ENCODE measurements around the gene NDUFS2.
A peak's percentile ranks its signal among the peaks of the same experiment; 100 is the strongest.
"Not testable (repeated sequence)": the region's sequence is repeated elsewhere in the genome, so short reads cannot be mapped to it uniquely, and the experiment has no call there.

NDUFS2 gene

DNA sequence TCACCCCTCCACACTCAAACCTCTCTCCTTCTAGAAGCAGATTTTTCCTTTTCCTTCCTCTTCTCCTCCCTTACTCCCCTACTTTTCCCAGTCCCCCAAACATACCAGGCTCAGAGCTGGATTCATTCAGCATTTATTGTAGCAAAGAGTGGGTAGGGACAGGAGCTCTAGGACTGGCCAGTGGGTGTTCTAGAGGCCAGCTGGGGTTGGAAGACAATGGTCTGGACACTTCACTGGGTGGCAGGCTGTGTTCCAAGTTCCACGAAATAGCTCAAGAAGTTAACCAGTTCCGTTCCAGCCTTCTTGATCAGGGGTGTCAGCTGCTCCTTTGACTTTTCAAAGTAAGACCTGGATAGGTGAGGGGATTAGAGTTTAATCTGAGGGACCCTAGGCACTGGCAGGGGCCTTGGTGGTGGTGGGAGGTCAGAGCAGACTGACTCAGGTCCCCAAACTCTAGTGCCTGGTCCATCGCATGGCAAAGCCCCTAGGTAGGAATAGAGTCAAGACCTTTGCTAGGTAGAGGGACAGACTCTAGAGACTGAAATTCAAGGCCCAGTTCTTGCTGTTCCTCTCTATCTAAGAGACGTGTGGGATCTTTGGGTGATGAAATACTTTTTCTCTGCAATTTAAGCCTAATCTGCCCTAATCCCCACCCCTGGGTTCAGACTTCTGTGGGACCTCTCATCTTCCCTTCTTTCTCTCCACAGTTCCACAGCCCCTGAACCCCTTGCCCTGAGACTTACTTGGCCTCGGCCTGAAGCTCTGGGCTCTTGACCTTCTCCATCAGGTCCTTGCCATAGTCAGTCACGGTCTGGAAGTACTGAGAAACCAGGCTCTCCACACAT is 20.2 kb downstream of the NDUFS2 start:
- no peak for DNase-seq

DNA sequence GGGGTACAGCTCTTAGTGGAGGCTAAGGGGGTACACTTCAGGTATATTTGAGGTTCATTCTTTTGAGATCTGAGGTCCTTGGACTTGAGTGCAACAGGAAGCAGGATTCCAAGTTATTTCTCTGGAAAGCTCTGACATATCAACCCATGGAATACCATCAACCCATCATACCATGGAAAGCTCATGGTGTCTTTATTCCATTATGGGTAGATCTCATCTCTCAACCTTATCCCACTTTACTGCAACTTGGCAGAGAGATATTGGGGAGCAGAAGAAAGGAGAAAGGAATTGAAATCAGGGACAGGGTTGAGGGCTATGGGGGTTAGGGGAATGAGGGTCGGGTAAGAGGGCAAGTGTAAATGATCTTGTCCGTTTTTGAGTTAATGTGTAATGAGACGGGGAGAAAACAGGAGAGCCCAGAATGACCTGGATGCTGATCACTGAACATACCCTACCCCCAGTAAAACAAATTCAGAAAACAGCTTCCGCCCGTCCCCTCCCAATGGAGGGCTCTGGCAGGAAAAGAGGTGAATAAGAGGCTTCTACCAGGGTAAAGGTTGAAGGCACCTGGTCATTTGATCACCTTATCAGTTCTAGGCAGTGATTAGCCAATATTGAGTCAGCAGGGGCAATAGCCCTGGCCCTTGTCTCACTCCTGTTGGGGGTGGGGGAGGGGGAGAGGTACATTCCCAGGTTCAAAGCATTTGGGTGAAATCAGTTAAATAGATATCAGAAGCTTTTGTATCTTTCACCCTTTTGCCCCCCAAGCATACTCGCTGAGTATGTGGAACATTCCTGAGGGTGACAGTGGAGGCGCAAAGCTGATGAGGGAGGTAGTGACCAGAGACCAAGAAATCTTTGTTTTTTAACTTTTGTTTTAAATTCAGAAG is 21.9 kb downstream of the NDUFS2 start:
- no peak for DNase-seq

DNA sequence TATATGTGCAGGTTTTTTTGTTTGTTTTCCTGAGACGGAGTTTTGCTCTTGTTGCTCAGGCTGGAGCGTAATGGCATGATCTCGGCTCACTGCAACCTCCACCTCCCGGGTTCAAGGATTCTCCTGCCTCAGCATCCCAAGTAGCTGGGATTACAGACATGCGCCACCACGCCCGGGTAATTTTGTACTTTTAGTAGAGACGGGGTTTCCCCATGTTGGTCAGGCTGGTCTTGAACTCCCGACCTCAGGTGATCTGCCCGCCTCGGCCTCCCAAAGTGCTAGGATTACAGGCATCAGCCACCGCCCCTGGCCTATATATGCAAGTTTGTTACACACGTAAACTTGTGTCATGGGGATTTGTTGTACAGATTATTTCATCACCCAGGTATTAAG is 22.5 kb downstream of the NDUFS2 start:
- DNase-seq, result not testable (repeated sequence)

DNA sequence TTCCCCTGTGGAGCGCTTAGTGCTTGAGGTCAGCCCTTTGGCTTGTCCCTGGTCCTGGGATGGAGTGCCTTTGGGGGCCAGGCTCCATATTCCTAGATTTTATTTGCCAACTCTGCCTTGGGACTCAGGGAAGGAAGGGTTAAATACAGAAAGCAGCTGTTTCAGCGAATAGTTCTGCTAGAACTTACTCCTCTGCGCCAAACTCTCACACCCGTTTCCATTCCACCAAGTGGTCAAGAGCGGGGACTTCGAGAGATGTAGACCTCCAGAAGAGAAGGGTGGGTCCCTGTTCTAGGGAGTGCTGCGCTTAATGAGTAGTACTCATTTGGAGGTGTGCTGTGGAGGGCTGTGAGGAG is 23.0 kb downstream of the NDUFS2 start:
- DNase-seq, result no peak

DNA sequence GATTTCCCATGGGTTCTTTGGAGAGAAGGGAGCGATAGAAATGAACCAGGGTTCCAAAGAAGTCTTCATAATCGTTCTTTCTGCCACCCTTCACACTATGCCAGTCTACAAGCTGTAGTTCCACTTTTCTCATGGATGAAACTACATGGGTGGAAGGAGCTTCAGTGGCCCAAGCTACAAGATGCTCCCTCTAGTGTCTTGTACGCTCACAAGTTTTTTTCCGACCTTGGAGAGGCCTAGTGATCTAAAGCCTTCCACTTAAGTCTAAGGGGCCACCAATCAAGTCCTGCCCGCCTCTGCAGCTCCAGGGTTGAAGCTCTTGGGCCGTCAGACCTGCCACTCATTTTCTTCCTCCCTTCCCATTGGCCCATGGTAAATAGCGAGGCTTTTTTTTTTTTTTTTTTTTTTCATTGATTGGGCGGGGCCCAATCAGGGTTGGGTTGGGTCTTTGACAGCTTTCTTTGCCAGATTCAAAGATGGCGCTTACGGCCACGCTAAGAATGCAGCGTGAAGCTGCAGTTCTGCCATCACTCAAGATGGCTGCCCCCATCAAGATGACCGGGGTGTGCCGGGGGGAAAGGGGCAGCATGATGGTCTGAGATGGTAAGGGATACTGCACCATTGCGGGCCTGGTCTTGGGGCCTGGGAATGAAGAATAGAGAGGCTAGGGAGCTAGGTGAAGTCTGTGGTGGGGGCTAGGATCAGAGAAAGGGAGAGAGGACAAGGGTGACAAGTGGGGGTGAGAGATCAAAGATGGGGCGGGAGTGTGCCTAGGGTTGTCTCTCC is 23.6 kb downstream of the NDUFS2 start, which contains the start of gene TOMM40L:
Gene TOMM40L, plus strand, starts transcription at position 527 of the 786 bp plus-strand sequence. CDS start 430 bp downstream, outside the sequence.
- DNase-seq, result peak; percentile 98

DNA sequence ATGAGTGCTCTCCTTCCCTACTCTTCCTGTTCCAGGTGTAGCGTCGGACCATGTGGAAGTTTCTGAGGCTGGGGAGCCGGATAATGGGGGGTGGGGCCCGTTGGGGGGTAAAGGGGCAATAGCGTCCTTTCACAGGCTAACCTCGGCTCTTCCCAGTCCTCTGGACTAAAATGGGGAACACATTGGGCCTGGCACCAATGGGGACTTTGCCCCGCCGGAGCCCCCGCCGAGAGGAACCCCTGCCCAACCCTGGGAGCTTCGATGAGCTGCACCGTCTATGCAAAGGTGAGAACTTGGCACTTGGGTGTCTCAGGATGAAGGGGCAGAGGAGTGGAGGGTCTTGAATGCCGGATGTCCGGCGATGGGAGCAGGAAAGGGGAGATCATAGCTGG is 24.1 kb downstream of the NDUFS2 start:
- DNase-seq, result no peak

DNA sequence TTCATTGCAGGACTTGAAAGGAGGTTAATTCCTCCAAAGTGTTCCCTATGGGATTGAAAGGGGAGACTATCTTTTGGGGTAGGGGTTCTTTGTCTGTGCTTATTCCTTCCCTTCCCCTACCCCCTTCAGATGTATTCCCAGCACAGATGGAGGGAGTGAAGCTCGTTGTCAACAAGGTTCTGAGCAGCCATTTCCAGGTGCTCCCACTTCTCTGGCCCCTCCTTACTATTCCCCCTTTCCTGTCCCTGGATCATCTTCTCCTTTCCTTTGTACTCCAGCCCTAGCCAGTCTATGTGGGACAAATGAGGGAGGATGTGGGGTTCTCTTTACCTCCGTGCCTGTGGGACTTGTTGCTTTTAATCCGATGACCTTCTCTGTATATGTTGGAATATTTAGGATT is 24.6 kb downstream of the NDUFS2 start:
- no peak for DNase-seq

DNA sequence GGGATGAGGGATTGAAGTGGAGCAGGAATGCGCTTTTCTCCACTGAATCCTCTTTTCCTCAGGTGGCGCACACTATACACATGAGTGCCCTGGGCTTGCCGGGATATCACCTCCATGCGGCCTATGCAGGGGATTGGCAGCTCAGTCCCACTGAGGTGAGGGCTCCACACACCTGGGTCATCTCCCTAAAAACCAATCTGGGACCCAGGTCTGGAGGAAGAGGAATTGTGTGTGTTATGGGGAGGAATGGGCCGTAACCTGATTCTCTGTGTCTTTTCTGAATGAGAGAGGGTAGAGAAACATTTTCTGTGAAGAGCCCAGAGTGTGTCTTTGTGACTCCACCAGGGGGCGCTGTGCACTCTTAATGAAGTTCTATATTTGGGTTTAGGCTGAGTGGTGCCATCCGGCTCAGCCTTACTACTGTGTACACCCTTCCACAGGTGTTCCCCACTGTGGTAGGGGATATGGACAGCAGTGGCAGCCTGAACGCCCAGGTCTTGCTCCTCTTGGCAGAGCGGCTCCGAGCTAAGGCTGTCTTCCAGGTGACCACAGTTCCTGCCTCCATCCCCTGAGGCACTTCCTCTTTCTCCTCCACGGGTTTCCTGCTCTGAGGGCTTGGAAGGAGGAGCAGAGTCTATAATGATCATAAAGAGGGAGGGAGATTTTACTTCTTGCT is 25.2 kb downstream of the NDUFS2 start:
- DNase-seq, result peak; percentile 49

DNA sequence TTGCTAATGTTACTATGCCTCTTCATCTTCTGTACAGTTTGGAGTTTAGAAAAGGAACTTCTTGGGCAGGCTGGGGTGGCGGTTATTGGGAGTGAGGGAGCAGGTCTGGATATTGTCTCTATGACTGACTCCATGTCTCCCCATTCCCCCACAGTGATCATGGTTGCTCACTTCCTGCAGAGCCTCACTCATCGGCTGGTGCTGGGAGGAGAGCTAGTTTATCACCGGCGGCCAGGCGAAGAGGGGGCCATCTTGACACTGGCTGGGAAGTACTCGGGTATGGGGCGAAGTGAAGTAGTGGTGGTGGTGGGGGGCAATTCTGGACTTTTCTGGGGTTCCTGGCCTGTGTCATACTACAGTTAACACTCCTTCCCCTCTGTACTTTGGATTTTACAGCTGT is 25.9 kb downstream of the NDUFS2 start:
- DNase-seq, result no peak

DNA sequence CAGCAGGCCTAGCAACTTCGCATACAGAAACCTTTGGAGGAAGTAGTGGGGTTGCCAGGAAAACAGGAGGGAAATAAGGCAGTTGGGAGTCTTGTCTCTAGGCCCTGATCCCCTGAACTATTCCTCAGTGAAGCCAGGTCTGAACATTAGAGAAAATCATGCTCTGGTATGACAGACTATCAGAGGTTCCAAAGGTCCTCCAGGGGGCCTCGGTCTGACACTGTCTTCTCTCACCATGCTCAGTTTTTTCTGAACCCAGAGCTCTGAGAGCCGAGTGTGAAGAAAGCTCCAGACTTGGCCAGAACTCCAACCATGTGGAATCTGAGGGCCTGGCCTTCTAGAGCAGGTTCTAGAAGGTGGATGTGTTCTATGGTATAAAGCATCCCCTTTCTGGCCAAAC is 27.7 kb downstream of the NDUFS2 start:
- no peak for DNase-seq

DNA sequence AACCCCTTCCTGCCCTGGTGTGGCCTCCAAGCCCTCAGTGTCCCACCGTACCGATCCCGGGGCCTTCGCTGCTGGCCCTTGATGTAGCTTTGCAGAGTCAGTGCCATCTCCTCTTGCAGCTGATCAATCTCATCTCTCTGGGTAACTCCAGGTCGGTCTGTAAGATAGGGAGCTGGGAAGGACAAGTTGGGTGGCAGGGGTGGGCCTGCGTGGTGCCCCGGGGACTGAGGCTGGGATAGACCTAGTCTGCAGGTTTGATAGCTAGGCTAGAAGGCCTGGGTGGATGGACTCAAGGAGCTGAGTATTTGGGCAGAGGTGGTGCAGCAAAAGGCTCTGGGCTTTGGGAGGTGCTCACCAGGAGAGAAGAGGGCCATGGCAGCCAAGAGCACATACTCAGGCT is 28.6 kb downstream of the NDUFS2 start:
- DNase-seq, result no peak

DNA sequence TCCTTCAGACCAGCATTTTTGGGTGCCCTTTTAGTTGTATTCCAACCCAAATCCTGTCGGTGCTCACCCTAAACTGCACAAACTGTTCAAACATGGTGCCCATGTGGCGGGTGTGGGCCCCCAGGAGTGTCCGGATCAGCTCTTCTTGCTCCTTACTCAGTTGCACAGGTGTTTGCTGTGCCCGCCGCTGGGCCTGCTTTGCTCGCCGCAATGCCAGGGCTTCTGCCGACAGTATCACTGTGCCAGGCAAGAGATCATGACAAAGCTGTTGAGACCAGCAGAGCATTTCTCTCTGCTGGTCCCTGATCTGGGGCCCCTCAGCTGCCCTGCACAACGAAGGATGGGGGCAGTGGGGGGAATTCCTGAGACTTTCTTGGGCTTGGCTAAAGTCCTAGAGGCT is 30.9 kb downstream of the NDUFS2 start:
- no peak for DNase-seq

DNA sequence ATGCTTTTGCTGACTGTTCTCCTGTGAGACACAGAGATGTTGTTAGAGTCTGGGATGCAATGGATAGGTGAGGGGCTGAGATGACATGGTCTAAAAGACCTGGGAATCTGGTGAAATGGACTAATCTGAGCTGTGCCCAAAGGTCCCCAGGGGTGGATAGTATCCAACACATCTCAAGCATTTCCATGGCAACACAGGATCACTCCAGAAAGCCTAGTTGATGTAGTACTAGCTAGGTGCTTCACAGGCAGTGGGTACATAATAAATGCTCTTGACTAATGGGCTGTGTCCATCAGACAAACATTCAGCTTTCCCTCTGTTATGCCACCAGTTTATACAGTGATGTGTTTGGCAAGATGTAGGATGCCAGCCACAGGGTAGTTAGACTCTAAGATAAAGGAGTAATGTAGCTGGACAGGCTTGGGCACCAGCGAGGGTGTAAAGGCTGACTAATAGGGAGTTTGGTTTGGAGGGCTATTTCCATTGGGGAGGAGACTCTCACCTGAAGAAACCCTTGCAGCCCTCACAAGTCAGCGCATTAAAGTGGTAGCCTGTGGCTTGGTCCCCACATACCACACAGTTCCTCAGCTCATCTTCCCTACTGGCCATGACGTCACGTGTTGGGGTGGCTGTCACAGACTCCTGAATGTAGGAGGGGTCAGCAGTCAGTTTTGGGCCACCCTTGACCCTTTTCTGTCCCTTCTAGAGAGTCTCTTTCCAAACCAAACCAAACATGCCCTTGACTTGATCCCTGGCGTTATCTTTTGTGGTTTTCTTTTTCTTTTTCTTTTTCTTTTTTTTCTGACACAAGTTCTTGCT is 34.0 kb downstream of the NDUFS2 start:
- DNase-seq, result no peak

DNA sequence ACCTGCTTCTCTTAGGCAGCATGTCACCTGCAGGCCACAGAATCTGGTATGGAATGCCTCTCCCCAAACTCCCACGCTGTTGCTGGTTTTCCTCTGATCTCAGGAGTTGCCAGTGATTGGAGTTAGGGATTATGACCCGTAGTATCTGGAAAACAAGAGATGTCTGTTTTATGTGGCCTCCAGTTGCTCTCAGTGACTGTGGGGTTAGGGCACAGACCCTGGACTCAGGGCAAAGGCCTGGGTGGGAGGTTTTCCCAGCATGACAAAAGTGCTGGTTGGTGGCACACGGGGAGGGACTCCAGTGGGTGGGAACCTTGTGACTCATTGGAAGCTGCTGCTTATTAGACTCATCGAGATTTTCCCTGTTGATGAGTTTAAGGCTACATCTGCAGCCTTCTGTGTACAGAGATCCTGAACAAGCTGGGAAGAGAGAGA is 35.9 kb downstream of the NDUFS2 start, which contains the start of gene NR1I3:
Gene NR1I3, minus strand, starts transcription at position 165 of the 435 bp plus-strand sequence. CDS start 1,638 bp downstream, outside the sequence.
- no peak for DNase-seq

DNA sequence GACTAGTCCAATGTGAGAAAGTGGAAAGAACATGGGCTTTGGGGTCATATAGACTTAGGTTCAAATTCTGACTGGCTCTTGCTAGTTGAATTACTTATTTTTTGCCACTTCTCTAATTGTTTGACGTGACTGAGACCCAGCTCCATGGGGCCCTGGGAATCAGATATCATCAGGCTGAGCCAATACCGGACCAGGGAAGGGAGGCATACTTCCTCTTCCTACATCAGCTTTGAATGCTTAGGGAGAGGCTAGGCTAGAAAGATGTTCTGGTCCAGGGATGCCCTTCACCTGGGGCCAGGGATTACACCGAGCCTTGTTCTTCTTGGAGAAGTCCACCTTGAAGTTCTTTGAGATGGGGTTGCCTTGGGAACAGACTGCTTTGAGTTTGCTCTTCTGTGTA is 39.5 kb downstream of the NDUFS2 start:
- DNase-seq, result no peak

DNA sequence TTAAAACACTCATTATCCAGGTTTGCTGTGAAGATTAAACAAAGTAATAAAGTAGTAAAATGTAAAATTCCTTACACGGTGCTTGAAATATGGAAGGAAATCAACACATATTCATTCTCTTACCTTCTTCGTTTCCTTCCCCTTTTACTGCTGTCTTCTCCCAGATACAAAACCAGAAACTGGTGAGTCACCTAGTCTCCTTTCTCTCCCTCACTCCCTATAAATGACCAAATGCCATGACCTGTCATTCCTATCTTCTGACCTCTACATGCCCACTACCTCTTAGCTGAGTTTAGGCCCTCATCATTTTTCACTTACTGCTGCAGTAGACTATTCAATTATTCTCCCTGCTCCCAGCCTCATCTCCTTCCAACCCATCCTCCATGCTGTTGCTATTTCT is 40.1 kb downstream of the NDUFS2 start:
- DNase-seq, result no peak

DNA sequence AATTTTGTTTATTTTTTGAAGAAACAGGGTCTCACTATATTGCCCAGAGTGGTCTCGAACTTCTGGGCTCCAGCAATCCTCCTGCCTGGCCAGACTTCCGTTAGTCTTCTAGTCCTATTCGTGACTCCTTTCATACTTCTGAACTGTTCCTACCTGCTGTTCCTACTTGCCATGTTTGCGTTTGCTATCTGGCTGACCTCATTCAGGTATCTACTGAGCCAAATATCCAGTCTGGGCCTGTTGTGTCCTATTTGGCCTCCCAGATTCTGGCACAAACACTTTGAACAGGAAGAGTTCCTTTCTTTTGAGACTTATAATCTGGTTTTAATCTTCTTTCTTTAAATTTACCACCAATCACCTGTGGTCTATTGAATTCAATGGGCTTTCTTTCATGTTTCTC is 42.7 kb downstream of the NDUFS2 start:
- DNase-seq, result no peak

DNA sequence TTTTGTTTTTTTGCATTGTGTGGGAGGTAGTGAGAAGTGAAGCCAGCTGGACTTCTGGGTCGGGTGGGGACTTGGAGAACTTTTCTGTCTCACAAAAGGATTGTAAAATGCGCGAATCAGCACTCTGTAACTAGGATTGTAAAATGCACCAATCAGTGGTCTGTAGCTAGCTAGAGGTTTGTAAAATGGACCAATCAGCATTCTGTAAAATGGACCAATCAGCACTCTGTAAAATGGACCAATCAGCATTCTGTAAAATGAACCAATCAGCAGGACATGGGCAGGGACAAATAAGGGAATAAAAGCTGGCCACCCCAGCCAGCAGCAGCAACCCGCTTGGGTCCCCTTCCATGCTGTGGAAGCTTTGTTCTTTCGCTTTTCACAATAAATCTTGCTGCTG is 47.9 kb downstream of the NDUFS2 start:
- DNase-seq, result not testable (repeated sequence)

DNA sequence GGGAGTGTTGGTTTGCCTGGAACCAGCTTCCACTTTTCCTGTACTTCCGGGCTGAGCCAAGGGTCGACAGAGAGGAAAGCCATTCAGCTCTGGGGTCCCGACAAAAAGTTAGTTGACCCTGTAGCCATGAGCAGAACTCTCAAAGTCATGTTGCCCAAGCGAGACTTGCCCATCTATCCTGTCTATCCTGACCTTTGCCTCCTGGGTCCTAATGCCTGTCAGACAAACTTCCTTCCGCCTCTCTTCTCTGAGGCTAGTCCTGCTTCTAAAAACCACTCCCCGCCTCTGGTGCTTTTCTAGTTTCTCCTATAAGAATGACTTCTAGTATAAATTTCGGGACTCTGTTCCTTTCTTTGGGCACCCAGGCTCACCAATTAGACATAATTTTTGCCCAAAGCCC is 48.7 kb downstream of the NDUFS2 start:
- no peak for DNase-seq

DNA sequence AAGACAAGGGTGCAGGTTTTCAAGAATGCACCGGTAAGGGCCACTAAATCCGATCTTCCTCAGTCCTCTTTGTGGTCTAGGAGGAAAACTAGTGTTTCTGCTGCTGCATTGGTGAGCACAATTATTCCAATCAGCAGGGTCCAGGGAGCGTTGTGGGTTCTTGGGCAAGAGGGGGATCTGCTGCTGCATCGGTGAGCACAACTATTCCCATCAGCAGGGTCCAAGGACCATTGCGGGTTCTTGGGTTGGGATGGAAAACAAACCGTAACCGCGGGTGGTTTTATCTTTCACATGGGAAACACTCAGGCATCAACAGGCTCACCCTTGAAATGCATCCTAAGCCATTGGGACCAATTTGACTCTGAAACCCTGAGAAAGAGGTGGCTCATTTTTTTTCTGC is 49.4 kb downstream of the NDUFS2 start:
- DNase-seq, result no peak

DNA sequence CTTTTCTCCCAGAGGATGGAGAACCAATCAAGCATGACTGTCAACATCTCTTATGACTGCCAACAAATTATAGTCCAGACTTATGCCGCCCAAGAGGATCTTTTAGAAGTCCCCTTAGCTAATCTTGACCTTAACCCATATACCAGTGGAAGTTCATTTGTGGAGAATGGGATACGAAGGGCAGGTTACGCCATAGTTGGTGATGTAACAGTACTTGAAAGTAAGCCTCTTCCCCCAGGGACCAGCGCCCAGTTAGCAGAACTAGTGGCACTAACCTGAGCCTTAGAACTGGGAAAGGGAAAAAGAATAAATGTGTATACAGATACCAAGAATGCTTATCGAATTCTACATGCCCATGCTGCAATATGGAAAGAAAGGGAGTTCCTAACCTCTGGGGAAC is 53.1 kb downstream of the NDUFS2 start:
- DNase-seq, result not testable (repeated sequence)
